Type B pancreatic cell (in vitro differentiated cells): ENCODE data around the gene DUSP2. TPM values are rescaled to one million over a fixed set of nuclear protein-coding genes. Genes with fewer than 3 reads are reported as not detected.

Source experiments
- DNase-seq: peaks from one replicate; pipeline ENCODE4 v3.0.0; 2021; ENCODE audit warnings: mixed read lengths; ENCODE audit not compliant: unreplicated experiment; ENCODE audit errors: extremely low spot score
- H3K27ac Mint-ChIP-seq: 2 replicates; pipeline ENCODE4 v1.8.0; 2021; ENCODE audit warnings: mild to moderate bottlenecking, mixed read lengths
- H3K27me3 Mint-ChIP-seq: 2 replicates; pipeline ENCODE4 v1.8.0; 2021; ENCODE audit warnings: mixed read lengths
- H3K36me3 Mint-ChIP-seq: 2 replicates; pipeline ENCODE4 v1.8.0; 2021; ENCODE audit warnings: mixed read lengths
- H3K4me1 Mint-ChIP-seq: one replicate; pipeline ENCODE4 v1.8.0; 2021; ENCODE audit warnings: mixed read lengths; ENCODE audit not compliant: unreplicated experiment
- H3K4me3 Mint-ChIP-seq: 2 replicates; pipeline ENCODE4 v1.8.0; 2021; ENCODE audit warnings: mild to moderate bottlenecking, mixed read lengths
- H3K9me3 Mint-ChIP-seq: 2 replicates; pipeline ENCODE4 v1.8.0; 2021; ENCODE audit warnings: mixed read lengths
- total RNA-seq: library from RNA; stranded (reverse); gene quantifications from 2 replicates; pipeline ENCODE4 v1.2.1, GENCODE V29; 2021; ENCODE audit warnings: low replicate concordance
- TF ChIP-seq, protein P1 (sequence below): fragments of 200-600 bp; sonication (generic); conservative IDR thresholded peaks from 2 replicates; pipeline ENCODE4 v1.5.0; 2021; ENCODE audit warnings: antibody characterized with exemption, mild to moderate bottlenecking

DUSP2 gene
- total RNA-seq, 1 donor from 2014 or later, result 4.5 TPM

DNA sequence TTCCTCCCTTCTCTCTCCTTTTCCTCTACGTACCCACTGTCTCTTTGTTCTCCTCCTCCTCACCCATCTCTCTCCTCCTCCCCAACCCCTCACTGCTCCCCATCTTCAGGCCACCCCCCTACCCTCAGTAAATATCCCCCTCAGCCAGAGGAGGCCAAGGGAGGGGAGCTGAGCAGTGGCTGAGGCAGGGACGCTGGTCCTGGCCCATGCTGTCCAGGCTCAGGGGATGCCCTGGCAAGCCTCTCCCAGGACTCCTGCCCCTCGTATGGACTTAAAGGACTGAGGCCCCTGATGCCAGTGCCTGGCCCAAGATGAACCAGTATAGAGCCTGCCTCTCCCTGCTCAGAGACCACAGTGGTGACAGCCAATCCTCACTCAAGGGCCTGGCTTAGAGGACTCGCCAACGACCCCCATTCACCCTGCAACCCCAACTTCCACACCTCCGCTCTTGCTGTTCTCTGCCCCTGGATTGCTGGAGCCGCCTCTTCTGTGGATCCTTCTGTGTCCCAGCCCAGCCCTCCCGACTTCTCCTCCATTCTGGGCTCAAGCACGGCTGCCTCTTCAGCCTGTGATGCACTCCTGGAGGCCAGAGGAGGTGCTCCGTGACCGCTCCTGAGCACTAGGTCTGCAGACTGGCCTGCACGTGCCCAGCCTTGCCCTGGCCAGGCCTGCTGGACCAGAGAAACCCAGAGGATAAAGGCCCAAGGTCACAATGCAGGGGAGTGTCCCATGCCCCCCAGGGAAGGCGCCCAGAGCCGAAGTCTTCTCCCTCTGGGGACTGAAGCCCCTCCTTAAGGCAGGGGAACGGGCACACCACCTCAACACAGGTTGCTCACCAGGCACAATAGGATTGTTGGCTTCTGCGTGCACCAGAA, 9.5 kb upstream of the DUSP2 start:
- TF ChIP-seq, protein P1, sequence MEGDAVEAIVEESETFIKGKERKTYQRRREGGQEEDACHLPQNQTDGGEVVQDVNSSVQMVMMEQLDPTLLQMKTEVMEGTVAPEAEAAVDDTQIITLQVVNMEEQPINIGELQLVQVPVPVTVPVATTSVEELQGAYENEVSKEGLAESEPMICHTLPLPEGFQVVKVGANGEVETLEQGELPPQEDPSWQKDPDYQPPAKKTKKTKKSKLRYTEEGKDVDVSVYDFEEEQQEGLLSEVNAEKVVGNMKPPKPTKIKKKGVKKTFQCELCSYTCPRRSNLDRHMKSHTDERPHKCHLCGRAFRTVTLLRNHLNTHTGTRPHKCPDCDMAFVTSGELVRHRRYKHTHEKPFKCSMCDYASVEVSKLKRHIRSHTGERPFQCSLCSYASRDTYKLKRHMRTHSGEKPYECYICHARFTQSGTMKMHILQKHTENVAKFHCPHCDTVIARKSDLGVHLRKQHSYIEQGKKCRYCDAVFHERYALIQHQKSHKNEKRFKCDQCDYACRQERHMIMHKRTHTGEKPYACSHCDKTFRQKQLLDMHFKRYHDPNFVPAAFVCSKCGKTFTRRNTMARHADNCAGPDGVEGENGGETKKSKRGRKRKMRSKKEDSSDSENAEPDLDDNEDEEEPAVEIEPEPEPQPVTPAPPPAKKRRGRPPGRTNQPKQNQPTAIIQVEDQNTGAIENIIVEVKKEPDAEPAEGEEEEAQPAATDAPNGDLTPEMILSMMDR, result no peak
- Mint-ChIP-seq H3K4me3 (no peak overlapping the region), H3K36me3 (no peaks in the 10 kb centered on the region), H3K4me1 (peaks cover 9% of the 10 kb centered on the region), H3K27ac (peak overlapping the region; percentile 46), H3K9me3 (no peaks in the 10 kb centered on the region), H3K27me3 (peaks cover 7% of the 10 kb centered on the region)
- DNase-seq, result no peak

GRCh38 chr2:96153991-96154431, 8.8 kb upstream of the DUSP2 start:
- TF ChIP-seq, protein P1, result no peak
- peak; percentile 60 for DNase-seq

GRCh38 chr2:96153291-96153713, 8.1 kb upstream of the DUSP2 start:
- no peak for DNase-seq
- Mint-ChIP-seq H3K4me3 (no peak overlapping the region), H3K9me3 (no peaks in the 10 kb centered on the region), H3K36me3 (no peaks in the 10 kb centered on the region), H3K27ac (peak overlapping the region; percentile 39), H3K27me3 (peaks cover 2% of the 10 kb centered on the region), H3K4me1 (peaks cover 16% of the 10 kb centered on the region)
- TF ChIP-seq, protein P1, result no peak

More at GRCh38 chr2:96153991-96154431, 8.8 kb upstream of the DUSP2 start:
- H3K27me3 Mint-ChIP-seq, result peaks cover 2% of the 10 kb centered on the region
- H3K4me1 Mint-ChIP-seq, result peaks cover 13% of the 10 kb centered on the region
- no peak overlapping the region for H3K27ac Mint-ChIP-seq
- H3K9me3 Mint-ChIP-seq, result no peaks in the 10 kb centered on the region
- no peak overlapping the region for H3K4me3 Mint-ChIP-seq
- no peaks in the 10 kb centered on the region for H3K36me3 Mint-ChIP-seq

GRCh38 chr2:96152304-96153161, 7.3 kb upstream of the DUSP2 start:
- Mint-ChIP-seq H3K4me3 (no peak overlapping the region), H3K4me1 (peaks cover 17% of the 10 kb centered on the region), H3K36me3 (no peaks in the 10 kb centered on the region), H3K9me3 (no peaks in the 10 kb centered on the region), H3K27me3 (peaks cover 7% of the 10 kb centered on the region), H3K27ac (peak overlapping the region; percentile 39)
- TF ChIP-seq, protein P1, result no peak
- no peak for DNase-seq

- no peaks in the 10 kb centered on the region for H3K9me3 Mint-ChIP-seq
Observed at GRCh38 chr2:96151595-96152303, 6.5 kb upstream of the DUSP2 start.

More at GRCh38 chr2:96151595-96152303, 6.5 kb upstream of the DUSP2 start:
- peaks cover 14% of the 10 kb centered on the region for H3K27me3 Mint-ChIP-seq
- H3K27ac Mint-ChIP-seq, result no peak overlapping the region
- no peaks in the 10 kb centered on the region for H3K36me3 Mint-ChIP-seq
- peaks cover 17% of the 10 kb centered on the region for H3K4me1 Mint-ChIP-seq
- TF ChIP-seq, protein P1, result no peak
- H3K4me3 Mint-ChIP-seq, result no peak overlapping the region
- no peak for DNase-seq
